ENCODE measurements around the gene USP46. TPM values are rescaled to one million over a fixed set of nuclear protein-coding genes. Genes with fewer than 3 reads are reported as not detected.

The USP46 gene
- total RNA-seq, 6 experiments from 2014 or later, result 4.0 to 5.7 (median 4.9) TPM

DNA sequence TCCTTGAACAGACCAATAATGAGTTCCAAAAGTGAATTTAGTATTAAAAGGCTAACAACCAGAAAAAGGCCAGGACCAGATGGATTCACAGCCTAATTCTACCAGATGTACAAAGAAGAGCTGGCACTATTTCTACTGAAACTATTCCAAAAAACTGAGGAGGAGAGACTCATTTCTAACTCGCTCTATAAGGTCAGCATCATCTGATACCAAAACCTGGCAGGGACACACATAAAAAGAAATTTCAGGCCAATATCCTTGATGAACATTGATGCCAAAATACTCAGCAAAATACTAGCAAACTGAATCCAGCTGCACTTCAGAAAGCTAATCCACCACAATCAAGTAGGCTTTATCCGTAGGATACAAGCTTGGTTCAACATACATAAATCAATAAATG, 35.8 kb upstream of the USP46 start:
- Histone ChIP-seq H3K9me3 (no peaks in the 10 kb centered on the region), H3K4me3 (no peak overlapping the region), H3K27me3 (no peaks in the 10 kb centered on the region), H3K36me3 (no peaks in the 10 kb centered on the region), H3K4me1 (no peaks in the 10 kb centered on the region), H3K27ac (no peak overlapping the region)
- intact Hi-C loops (cut with DNase I), result no loop called here
- ATAC-seq, result no peak
- no peak for DNase-seq
- 65% methylated on average over 2 of the region's 2 CpGs for WGBS (ENCODE audit: insufficient coverage, low coverage, low lambda C conversion rate, missing lambda C conversion rate)
- TF ChIP-seq POLR2A (IDR thresholded peaks at IDR 0.05), result no peak

GRCh38 chr4:52693492-52693891, 34.4 kb upstream of the USP46 start:
- Histone ChIP-seq H3K9me3 (no peaks in the 10 kb centered on the region), H3K27me3 (no peaks in the 10 kb centered on the region), H3K27ac (no peak overlapping the region), H3K4me3 (no peak overlapping the region), H3K4me1 (no peaks in the 10 kb centered on the region), H3K36me3 (no peaks in the 10 kb centered on the region)
- intact Hi-C loops (cut with DNase I), result no loop called here
- ATAC-seq (no peak), DNase-seq (no peak)
- no peak for TF ChIP-seq POLR2A (IDR thresholded peaks at IDR 0.05)
- no peak for TF ChIP-seq CTCF (IDR thresholded peaks at IDR 0.05)

- H3K4me3 ChIP-seq, result no peak overlapping the region
- no peaks in the 10 kb centered on the region for H3K9me3 ChIP-seq
- ATAC-seq (no peak), DNase-seq (no peak)
- TF ChIP-seq POLR2A (IDR thresholded peaks at IDR 0.05), result no peak
- TF ChIP-seq CTCF (IDR thresholded peaks at IDR 0.05), result no peak
- no peak overlapping the region for H3K27ac ChIP-seq
- H3K4me1 ChIP-seq, result no peaks in the 10 kb centered on the region
- intact Hi-C loops (cut with DNase I), result no loop called here
- H3K36me3 ChIP-seq, result no peaks in the 10 kb centered on the region
- no peaks in the 10 kb centered on the region for H3K27me3 ChIP-seq
These were observed 30.0 kb upstream of the USP46 start for GRCh38 chr4:52689096-52689495.

DNA sequence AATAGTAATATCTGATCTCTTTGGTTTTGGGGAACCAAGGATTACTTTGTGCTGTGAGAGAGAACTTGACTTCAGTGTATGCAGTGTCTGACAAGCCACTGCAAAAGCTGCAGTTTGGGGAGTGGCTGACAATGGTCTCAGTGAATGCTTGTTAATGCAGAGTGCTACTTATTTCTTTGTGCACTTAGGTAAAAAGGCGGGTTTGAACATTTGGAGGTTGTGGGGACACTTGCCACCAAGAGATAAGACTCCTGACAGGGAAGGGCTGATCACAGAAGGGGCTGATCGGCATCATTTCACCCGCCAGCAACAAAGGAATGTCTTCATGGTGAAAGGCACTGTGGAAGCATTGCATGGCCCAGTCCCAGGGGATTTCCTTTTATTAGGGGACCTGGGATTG, 28.6 kb upstream of the USP46 start:
- Histone ChIP-seq H3K27me3 (no peaks in the 10 kb centered on the region), H3K36me3 (no peaks in the 10 kb centered on the region), H3K4me3 (no peak overlapping the region), H3K4me1 (no peaks in the 10 kb centered on the region), H3K27ac (no peak overlapping the region), H3K9me3 (no peaks in the 10 kb centered on the region)
- DNase-seq (no peak), ATAC-seq (no peak)
- TF ChIP-seq CTCF (IDR thresholded peaks at IDR 0.05) (no peak), POLR2A (IDR thresholded peaks at IDR 0.05) (no peak)
- WGBS (ENCODE audit: insufficient coverage, low coverage, low lambda C conversion rate, missing lambda C conversion rate), result 87% methylated on average over 3 of the region's 3 CpGs
- intact Hi-C loops (cut with DNase I), result no loop called here

GRCh38 chr4:52685316-52685715, 26.2 kb upstream of the USP46 start:
- intact Hi-C loops (cut with DNase I), result no loop called here
- Histone ChIP-seq H3K4me1 (no peaks in the 10 kb centered on the region), H3K9me3 (no peaks in the 10 kb centered on the region), H3K27me3 (no peaks in the 10 kb centered on the region), H3K36me3 (no peaks in the 10 kb centered on the region), H3K4me3 (no peak overlapping the region), H3K27ac (no peak overlapping the region)
- DNase-seq, result no peak
- TF ChIP-seq CTCF (IDR thresholded peaks at IDR 0.05), result no peak
- no peak for TF ChIP-seq POLR2A (IDR thresholded peaks at IDR 0.05)
- WGBS (ENCODE audit: insufficient coverage, low coverage, low lambda C conversion rate, missing lambda C conversion rate), result 90% methylated on average over 5 of the region's 6 CpGs
- ATAC-seq, result no peak
